ENCODE measurements around the gene FRMD6.

DNA sequence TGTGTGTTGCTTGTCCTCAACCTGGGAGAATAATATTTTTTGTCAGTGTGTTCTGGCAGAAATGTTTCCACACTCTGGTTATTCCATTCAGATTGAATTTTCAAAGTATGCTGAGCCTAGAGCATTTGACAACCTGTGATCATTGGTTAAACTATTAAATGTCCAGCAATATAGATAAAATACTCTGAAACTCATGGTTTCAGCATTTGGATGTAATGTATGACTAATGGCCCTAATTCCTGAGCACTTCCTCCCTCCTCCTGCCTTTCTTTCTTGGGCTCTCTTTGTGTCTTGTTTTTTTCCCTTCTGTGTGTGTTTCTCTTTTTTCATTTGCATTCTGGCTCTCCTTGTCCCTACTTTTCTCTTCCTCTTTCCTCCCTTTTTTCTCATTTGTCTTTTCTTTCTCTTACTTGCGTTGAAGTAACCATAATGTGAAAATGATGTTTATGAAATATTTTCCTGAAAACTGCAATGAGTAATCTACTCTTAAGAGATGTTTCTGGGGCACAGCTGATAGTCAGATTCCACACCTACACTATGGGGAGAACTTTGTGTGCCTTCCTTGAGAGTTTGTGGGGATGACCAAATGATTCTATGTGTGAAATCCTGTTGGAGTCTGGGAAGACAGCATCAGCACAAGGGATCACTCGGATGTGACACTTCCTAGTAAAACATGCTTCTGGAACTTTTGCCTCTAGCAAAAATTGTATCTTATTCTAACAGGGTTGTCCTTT, 74.6 kb downstream of the FRMD6 start:
- TF ChIP-seq, protein P1, sequence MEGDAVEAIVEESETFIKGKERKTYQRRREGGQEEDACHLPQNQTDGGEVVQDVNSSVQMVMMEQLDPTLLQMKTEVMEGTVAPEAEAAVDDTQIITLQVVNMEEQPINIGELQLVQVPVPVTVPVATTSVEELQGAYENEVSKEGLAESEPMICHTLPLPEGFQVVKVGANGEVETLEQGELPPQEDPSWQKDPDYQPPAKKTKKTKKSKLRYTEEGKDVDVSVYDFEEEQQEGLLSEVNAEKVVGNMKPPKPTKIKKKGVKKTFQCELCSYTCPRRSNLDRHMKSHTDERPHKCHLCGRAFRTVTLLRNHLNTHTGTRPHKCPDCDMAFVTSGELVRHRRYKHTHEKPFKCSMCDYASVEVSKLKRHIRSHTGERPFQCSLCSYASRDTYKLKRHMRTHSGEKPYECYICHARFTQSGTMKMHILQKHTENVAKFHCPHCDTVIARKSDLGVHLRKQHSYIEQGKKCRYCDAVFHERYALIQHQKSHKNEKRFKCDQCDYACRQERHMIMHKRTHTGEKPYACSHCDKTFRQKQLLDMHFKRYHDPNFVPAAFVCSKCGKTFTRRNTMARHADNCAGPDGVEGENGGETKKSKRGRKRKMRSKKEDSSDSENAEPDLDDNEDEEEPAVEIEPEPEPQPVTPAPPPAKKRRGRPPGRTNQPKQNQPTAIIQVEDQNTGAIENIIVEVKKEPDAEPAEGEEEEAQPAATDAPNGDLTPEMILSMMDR (IDR thresholded peaks at IDR 0.05) = no peak
- TF ChIP-seq POLR2AphosphoS5 (IDR thresholded peaks at IDR 0.05) = no peak

Measured in upper lobe of left lung (tissue), 4 donors.